T47D (cell line): ENCODE measurements around the gene ARHGEF3.

Experiments
- DNase-seq, 2 experiments: peaks; one replicate each; pipeline versions ENCODE4 v3.0.0 to v3.0.0-alpha.2; 2011 to 2012; ENCODE audit warnings: low read depth in 1 of 2, low spot score in 1 of 2
- JUND ChIP-seq: IDR thresholded peaks from 2 replicates; pipeline ENCODE4 v1.6.1; 2012; ENCODE audit warnings: low read depth
- in situ Hi-C: cut with HindIII; loops from 2 replicates; pipeline ENCODE4 v1.10.0; 2016; ENCODE audit warnings: low sequenced_read_pairs, low pct_unique_long_range_greater_than_20kb

ARHGEF3 gene

DNA sequence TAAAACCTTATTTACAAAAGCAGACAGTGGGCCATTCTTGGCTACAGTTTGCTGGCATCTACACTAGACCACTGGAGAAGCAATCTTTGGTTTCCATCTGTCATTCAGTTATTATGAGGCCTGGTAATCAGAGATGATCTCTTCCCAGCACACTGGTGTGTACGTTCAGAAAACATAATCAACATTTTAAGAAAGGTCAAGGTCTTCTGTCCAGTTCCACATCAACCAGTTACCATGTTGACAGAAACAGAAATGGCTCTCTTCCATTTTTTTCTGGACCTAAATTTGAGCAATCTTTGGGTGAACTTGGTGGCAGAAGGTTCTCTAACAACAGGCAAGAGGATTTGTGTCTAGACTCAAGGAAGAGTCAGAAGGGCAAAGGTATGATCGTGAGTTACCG, 29.8 kb upstream of the ARHGEF3 start:
- no peak for DNase-seq
- no peak for TF ChIP-seq JUND
- in situ Hi-C loops: no loop called here

DNA sequence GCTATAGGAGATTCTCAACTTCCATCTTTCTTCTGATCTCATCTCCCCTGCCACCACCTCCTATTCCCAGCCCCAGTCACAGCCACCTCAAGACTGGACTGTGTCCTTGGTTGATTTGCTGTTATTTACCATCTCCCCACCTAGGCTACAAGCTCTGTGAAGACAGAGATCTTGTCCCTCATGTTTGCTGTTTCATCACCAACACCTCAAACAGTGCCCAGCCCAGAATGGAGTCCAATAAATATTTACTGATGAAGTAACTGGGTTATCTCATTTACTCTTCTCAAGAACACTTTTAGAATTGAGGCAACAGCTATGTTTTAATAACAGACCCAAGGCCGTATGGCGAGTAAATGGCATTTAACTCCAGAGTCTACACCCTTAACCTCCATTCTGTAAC, 29.1 kb upstream of the ARHGEF3 start:
- in situ Hi-C loops: no loop called here
- no peak for DNase-seq

DNA sequence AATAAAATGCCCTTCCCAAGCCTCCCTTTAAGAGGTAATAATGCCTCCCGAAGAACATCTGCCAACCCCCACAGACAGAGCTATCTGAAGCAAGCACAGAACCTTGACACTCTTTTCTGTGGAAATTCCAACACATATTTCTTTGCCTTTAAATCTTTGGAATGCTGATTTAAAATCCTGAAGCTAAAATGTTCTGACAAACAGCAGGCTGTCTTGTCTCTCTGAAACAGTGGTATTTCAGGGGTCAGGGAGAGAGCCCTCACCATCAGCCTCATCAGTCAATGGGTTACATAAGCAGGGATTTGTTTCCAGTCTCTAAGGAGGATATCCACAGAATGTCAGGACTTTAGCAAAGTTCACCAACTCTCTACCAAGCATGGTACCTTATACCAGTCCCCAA, 27.8 kb upstream of the ARHGEF3 start:
- DNase-seq: no peak
- TF ChIP-seq JUND: no peak
- in situ Hi-C loops: no loop called here

More for the DNA sequence above, 29.1 kb upstream of the ARHGEF3 start:
- no peak for TF ChIP-seq JUND

DNA sequence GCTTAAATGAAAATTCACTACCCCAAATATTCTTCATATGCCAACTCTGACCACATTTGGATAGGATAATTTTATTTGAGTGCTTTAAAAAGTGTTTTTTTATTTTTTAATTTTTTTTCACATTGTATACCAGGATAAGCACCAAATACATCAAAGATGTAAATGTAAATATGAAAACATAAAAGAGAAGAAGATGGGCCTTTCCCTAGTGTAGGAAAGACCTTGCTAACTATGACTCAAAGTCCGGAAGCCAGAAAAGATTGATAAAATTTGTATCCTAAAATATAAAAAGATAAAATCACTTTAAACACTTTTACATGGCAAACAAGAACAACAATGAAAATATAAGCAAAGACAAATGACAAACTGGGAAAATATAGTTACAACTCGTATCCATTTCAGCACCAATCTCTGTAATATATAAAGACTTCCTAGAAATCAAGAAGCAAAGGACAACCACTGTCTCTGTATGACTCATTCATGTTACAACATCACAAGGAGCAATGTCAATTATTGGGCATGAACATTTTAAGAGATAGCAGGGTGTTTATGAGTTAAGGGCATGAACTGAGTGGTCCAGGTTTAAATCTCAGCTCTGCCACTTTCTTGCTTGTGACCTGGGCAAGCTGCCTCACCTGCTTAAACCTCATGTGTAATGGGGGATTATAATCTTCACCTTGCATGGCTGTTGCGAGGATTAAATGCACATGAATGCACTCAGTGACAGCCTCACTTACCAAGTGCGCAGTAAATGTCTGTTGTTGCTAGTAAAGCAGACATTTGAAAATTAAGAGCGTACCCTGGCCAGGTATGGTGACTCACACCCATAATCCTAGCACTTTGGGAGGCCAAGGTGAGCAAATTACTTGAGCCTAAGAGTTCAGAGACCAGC, 25.3 kb upstream of the ARHGEF3 start:
- DNase-seq: no peak
- no peak for TF ChIP-seq JUND
- in situ Hi-C loops: no loop called here

DNA sequence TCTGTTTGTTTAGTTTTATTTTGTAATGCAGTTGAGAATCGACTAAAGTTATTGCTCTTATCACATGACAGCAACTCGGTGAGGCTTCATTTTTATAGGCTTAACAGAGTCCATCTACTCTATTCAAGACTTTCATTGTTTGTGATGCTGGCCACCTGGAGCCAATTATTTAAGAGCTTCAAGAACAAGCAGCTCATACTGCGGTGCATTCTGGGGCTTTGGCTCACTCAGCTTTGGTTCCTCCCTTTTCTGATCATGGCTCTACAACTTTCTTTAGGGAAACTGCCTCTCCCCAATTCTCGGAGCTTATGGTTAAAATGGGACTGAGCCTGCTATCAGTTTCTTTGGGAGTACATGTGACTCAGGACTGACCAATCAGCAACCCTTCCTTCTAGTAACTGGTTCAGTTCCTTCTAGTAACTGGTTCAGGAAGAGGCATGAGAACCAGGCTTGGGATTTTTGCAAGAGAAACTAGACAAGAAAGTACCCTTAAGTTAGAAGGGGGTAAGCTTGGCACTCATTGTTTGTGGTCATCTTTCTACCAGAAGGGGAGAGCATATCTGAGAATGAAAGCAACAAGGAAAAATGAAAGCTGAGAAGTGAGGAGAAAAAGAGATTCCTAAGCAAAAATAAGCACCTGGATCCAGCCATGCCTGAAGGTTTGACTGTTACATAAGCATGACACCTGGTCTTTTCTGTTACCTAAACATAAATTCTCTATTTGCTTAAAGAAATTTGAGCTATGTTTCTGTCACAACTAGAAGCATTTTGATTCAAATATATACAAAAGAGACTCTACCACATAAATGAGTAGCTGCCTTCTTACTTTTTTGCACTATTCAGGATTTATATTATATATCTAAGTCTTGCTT, 24.1 kb upstream of the ARHGEF3 start:
- TF ChIP-seq JUND: no peak
- DNase-seq: no peak
- in situ Hi-C loops: no loop called here

DNA sequence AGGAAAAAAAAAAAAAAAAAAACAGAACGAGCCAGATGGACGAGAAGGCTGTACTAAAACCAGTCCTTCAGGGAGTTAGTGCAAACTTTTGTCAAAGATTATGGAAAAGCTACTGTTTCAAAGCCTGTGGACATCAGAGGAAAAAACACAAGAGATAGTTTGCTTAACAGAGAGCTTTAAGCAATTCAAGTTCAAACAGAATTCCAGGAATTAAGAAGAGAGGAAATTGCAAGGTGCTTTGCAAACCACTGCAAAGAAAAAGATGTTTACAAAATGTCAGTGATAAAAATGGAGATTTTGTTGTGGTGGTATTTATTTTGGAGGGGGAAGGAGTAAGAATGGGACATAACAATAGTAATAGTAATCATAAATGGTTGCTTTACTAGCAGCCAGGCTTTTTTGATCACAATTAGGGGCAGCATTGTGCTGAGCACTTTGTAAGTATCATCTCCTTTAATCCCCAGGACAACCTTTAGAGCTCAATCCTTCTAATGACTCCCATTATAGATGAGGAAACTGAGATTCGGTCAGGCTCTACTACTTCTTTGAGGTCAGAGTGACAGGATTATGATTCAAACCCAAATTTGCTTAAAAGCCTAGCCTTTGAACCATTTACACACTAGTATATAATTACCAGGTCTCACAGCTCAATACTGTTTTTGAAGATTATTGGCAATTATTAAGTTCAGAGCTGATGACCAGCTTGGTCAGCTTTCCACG, 22.4 kb upstream of the ARHGEF3 start:
- in situ Hi-C loops: no loop called here
- no peak for TF ChIP-seq JUND
- DNase-seq: no peak

DNA sequence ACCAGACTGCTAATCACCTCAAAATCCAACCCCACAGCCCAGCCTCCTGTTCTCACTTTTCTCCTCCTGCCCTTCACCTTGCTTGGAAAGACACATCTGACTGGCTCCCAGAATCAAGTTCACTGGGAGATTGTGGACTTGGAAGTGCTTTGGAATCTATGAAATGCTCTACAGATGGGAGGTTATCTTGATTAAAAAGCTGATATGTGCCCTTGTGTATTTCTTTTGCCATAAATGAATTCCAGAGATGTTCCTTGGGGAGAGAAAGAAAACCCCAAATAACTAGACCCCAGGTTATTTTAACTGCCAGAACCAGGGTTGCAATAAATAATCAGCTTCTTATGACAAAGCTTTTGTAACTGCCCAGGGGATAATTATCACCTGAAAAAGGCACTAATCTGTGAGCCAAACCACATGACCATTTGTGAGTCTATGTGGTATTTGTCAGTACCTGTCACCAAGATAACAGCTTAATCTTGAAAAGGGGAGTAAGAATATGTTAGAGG, 21.7 kb upstream of the ARHGEF3 start:
- TF ChIP-seq JUND: no peak
- in situ Hi-C loops: no loop called here
- DNase-seq: no peak

DNA sequence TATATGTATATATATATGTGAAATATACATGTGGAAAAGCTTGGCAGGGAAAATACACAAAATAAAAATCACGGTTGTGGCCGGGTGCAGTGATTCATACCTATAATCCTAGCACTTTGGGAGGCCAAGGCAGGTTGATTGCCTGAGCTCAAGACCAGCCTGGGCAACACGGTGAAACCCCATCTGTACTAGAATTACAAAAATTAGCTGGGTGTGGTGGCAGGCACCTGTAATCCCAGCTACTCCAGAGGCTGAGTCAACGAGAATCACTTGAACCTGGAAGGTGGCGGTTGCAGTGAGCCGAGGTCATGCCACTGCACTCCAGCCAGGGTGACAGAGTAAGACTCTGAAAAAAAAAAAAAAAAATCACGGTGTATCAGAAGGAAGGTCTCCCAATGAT, 20.8 kb upstream of the ARHGEF3 start:
- in situ Hi-C loops: no loop called here
- no peak for TF ChIP-seq JUND
- DNase-seq: no peak

DNA sequence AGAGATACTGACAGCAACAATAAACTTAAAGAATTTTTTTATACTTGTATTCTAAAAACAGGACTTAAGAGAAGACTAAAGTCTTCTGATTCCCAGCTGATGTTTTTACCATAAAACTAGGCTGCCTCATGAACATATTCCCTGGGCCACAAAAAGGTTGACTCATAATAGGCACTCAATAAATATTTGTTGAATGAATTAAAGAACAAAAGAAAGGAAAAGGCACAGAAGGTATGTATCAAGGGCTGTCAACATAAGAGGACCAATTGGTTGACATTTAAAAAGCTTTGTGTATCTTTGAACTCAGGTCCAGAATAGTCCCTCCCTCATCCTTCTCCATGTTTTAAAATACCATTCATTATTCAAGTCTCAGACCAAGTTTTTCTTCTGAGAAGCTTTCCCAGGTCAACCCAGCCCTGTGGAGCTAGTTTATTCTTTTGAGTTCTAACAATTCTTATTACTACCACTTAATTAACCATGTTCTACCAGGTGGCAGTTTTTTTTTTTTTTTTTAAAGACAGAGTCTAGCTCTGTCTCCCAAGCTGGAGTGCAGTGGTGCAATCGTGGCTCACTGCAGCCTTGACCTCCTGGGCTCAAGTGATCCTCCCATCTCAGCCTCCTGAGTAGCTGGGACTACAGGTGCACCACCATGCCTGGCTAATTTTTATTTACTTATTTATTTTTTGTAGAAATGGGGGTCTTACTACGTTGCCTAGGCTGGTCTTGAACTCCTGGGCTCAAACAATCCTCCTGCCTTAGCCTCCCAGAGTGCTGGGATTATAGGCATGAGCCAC, 17.5 kb upstream of the ARHGEF3 start:
- in situ Hi-C loops: no loop called here
- no peak for TF ChIP-seq JUND
- no peak for DNase-seq

DNA sequence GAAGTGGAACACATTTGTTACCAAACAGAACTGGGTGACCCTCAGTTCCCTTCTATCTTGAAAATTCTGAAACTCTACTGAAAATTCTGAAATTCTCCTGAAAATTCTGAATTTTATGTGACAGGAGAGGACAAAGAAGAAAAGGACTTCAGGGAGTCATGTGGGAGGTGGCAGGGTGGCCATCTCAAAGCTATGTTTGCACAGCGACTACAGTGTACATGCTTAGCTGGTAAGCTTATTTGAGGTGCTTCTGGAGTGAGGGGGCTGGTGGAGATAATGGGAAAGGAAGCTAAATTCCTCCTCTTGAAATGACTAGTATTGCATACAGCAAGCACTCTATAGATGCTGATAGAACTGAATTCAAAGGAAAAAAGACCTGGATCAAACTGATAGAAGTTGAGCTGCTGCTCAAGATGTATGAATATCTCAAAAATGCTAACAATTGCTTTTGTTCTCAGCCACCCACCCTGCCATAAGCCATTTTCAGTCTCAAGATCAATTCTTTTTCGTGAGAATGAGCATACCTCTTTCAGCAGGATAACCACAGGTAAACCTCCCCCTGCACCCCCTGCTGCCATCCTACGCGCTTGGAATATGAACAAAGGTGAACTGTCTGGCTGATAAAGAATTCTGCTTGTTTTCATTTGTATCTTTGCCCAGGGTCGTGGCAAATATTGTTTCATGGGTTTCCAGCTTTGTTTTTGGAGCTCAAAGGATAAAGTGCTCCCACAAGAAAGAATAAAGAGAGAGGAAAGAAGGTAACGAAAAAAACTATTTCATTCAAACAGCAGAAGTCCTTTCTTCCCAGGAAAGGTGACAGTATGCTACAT, 16.6 kb upstream of the ARHGEF3 start:
- in situ Hi-C loops: no loop called here
- no peak for DNase-seq
- no peak for TF ChIP-seq JUND

DNA sequence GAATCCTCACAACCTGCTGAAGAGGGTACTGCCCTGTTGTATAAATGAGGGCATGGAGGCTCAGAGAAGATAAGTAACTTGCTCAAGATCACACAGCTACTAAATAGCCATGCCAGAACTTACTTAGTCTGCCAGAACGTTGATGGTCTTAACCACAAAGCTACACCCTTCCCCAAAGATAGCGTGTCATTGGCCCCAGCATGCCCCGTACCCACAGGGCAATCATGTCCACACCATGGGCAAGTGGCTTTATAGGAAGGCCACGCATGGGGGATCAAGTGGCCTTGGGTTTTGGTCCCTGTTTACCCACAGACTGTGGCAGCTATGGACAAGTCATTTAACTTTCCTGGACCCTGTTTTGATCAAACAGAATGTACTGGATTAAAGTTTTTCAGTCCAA, 15.9 kb upstream of the ARHGEF3 start:
- TF ChIP-seq JUND: no peak
- in situ Hi-C loops: no loop called here
- no peak for DNase-seq
